ENCODE results near the gene C10orf90. TPM values are rescaled to one million over a fixed set of nuclear protein-coding genes. Genes with fewer than 3 reads are reported as not detected.

Gene C10orf90
- total and polyA plus RNA-seq, 9 donors: not detected

- H3K9me3 ChIP-seq: no peaks in the 10 kb centered on the region
- H3K36me3 ChIP-seq: no peaks in the 10 kb centered on the region
- 81 to 86% (median 82%) methylated on average over 3 of the region's 3 CpGs for WGBS, 3 donors
- H3K4me3 ChIP-seq: no peak overlapping the region
- intact Hi-C loops (cut with DNase I): no loop called here
- DNase-seq: no peak
- H3K27me3 ChIP-seq: no peaks in the 10 kb centered on the region
- no peak overlapping the region for H3K27ac ChIP-seq
- TF ChIP-seq POLR2A (IDR thresholded peaks at IDR 0.05) (no peak), EP300 (IDR thresholded peaks at IDR 0.05) (no peak), CTCF (IDR thresholded peaks at IDR 0.05) (no peak)
- H3K4me1 ChIP-seq (ENCODE audit: insufficient read depth): no peaks in the 10 kb centered on the region
These were observed 41.7 kb downstream of the C10orf90 start for GRCh38 chr10:126628746-126629145.

- Histone ChIP-seq H3K4me3 (no peak overlapping the region), H3K9me3 (no peaks in the 10 kb centered on the region), H3K36me3 (no peaks in the 10 kb centered on the region), H3K27me3 (no peaks in the 10 kb centered on the region), H3K27ac (no peak overlapping the region), H3K4me1 (ENCODE audit: insufficient read depth) (no peaks in the 10 kb centered on the region)
- TF ChIP-seq EP300 (IDR thresholded peaks at IDR 0.05) (no peak), CTCF (IDR thresholded peaks at IDR 0.05) (no peak), POLR2A (IDR thresholded peaks at IDR 0.05) (no peak)
- intact Hi-C loops (cut with DNase I): no loop called here
- DNase-seq: no peak
- WGBS, 3 donors: 78 to 85% (median 84%) methylated on average over 7 of the region's 7 CpGs
These were observed 48.6 kb downstream of the C10orf90 start for GRCh38 chr10:126621846-126622245.

GRCh38 chr10:126618466-126618865 is 52.0 kb downstream of the C10orf90 start:
- TF ChIP-seq CTCF (IDR thresholded peaks at IDR 0.05) (no peak), EP300 (IDR thresholded peaks at IDR 0.05) (no peak), POLR2A (IDR thresholded peaks at IDR 0.05) (no peak)
- Histone ChIP-seq H3K27ac (no peak overlapping the region), H3K27me3 (no peaks in the 10 kb centered on the region), H3K36me3 (no peaks in the 10 kb centered on the region), H3K4me1 (ENCODE audit: insufficient read depth) (no peaks in the 10 kb centered on the region), H3K9me3 (no peaks in the 10 kb centered on the region), H3K4me3 (no peak overlapping the region)
- intact Hi-C loops (cut with DNase I): no loop called here
- no peak for DNase-seq
- 44 to 61% (median 46%) methylated on average over 1 of the region's 1 CpG for WGBS, 3 donors

- Histone ChIP-seq H3K9me3 (no peaks in the 10 kb centered on the region), H3K4me1 (ENCODE audit: insufficient read depth) (no peaks in the 10 kb centered on the region), H3K36me3 (no peaks in the 10 kb centered on the region), H3K4me3 (no peak overlapping the region), H3K27me3 (no peaks in the 10 kb centered on the region), H3K27ac (no peak overlapping the region)
- intact Hi-C loops (cut with DNase I): no loop called here
- DNase-seq: no peak
- 65 to 76% (median 69%) methylated on average over 3 of the region's 3 CpGs for WGBS, 3 donors
- no peak for TF ChIP-seq CTCF (IDR thresholded peaks at IDR 0.05)
These were observed 52.8 kb downstream of the C10orf90 start for GRCh38 chr10:126617733-126618132.

- DNase-seq: no peak
- Histone ChIP-seq H3K9me3 (no peaks in the 10 kb centered on the region), H3K4me3 (no peak overlapping the region), H3K27ac (no peak overlapping the region), H3K4me1 (ENCODE audit: insufficient read depth) (no peaks in the 10 kb centered on the region), H3K36me3 (no peaks in the 10 kb centered on the region), H3K27me3 (no peaks in the 10 kb centered on the region)
- intact Hi-C loops (cut with DNase I): no loop called here
- no peak for TF ChIP-seq POLR2A (IDR thresholded peaks at IDR 0.05)
- no peak for TF ChIP-seq EP300 (IDR thresholded peaks at IDR 0.05)
- no peak for TF ChIP-seq CTCF (IDR thresholded peaks at IDR 0.05)
- 86 to 98% (median 89%) methylated on average over 1 of the region's 1 CpG for WGBS, 3 donors
These were observed 53.3 kb downstream of the C10orf90 start for GRCh38 chr10:126617208-126617607.

All from ovary (tissue), 9 donors.